Vagina (tissue), 2 donors: ENCODE measurements around the gene GPR155.

Experiments used
- CTCF ChIP-seq, 3 experiments: fragments of 450-650 bp in 2 of 3; fragments of 200-600 bp in 1 of 3; sonication (generic) in 1 of 3; IDR thresholded peaks; one replicate each; pipeline ENCODE4 v1.5.1; 2017 to 2019; ENCODE audit warnings: antibody characterized with exemption in 3 of 3, mild to moderate bottlenecking in 2 of 3, moderate library complexity in 2 of 3
- POLR2AphosphoS5 ChIP-seq, 2 donors: sonication (generic); formaldehyde crosslinking; IDR thresholded peaks; one replicate each; pipeline ENCODE4 v1.9.0; 2017; ENCODE audit warnings: antibody characterized with exemption in 2 of 2, mild to moderate bottlenecking in 2 of 2, low read depth in 1 of 2; ENCODE audit not compliant: insufficient read depth in 1 of 2

- TF ChIP-seq CTCF (IDR thresholded peaks at IDR 0.05): no peak
- no peak for TF ChIP-seq POLR2AphosphoS5 (IDR thresholded peaks at IDR 0.05; ENCODE audit: insufficient read depth in 1 of 2, low read depth in 1 of 2)
Observed at GRCh38 chr2:174439950-174440349, 46.9 kb downstream of the GPR155 start.
